CD4-positive, alpha-beta T cell (primary cell): ENCODE results near the gene SUPT3H. TPM values are rescaled to one million over a fixed set of nuclear protein-coding genes. Genes with fewer than 3 reads are reported as not detected.
A peak's percentile ranks its signal among the peaks of the same experiment; 100 is the strongest.

Source experiments
- ATAC-seq: fragments of 200-7000 bp; cut with Tn5 transposase; one replicate; pipeline ENCODE4 v1.10.0; 2022; ENCODE audit warnings: mild to moderate bottlenecking; ENCODE audit not compliant: poor library complexity
- CTCF ChIA-PET: fragments of 350-600 bp; sonication (Branson Sonifier 250); formaldehyde crosslinking; loops from one replicate; lab custom pipeline; 2021; ENCODE audit warnings: antibody characterized with exemption, inconsistent platforms; lab: Charles Lee
- POLR2A ChIA-PET: fragments of 350-600 bp; sonication (Branson Sonifier 250); formaldehyde crosslinking; loops from one replicate; lab custom pipeline; 2021; ENCODE audit warnings: antibody characterized with exemption, inconsistent platforms; lab: Charles Lee
- DNase-seq, 14 experiments: peaks; one replicate each; pipeline ENCODE4 v3.0.0-alpha.2; 2013 to 2020; ENCODE audit warnings: mixed read lengths in 2 of 14
- H3K27ac ChIP-seq, 2 donors: one replicate each; pipeline versions ENCODE4 v1.5.1 to v1.7.0; 2013; ENCODE audit warnings: low read length in 2 of 2, low read depth in 1 of 2, mild to moderate bottlenecking in 1 of 2
- H3K27me3 ChIP-seq, 2 experiments: 1 replicate in 1 of 2; 2 replicates in 1 of 2; pipeline versions ENCODE4 v1.6.1 to v1.7.0; 2013; ENCODE audit warnings: low read length in 2 of 2, control low read depth in 1 of 2, mild to moderate bottlenecking in 1 of 2, moderate library complexity in 1 of 2; ENCODE audit not compliant: insufficient read depth in 2 of 2, control insufficient read depth in 1 of 2
- H3K36me3 ChIP-seq: one replicate; pipeline ENCODE4 v1.6.1; 2013; ENCODE audit warnings: low read length, control low read depth; ENCODE audit not compliant: insufficient read depth
- H3K4me1 ChIP-seq: one replicate; pipeline ENCODE4 v1.6.1; 2013; ENCODE audit warnings: low read length, control low read depth; ENCODE audit not compliant: insufficient read depth
- H3K4me3 ChIP-seq: one replicate; pipeline ENCODE4 v1.5.1; 2013; ENCODE audit warnings: mild to moderate bottlenecking, low read length, moderate library complexity
- H3K9me3 ChIP-seq, 2 experiments: 1 replicate in 1 of 2; 2 replicates in 1 of 2; pipeline versions ENCODE4 v1.6.1 to v1.7.0; 2013; ENCODE audit warnings: low read length in 2 of 2, mild to moderate bottlenecking in 2 of 2, control low read depth in 1 of 2, moderate library complexity in 1 of 2; ENCODE audit not compliant: control insufficient read depth in 1 of 2, insufficient read depth in 1 of 2
- H3K27ac Mint-ChIP-seq: one replicate; pipeline ENCODE4 v1.8.0; 2020; ENCODE audit warnings: mixed read lengths
- H3K27me3 Mint-ChIP-seq: one replicate; pipeline ENCODE4 v1.8.0; 2021; ENCODE audit warnings: mixed read lengths
- H3K36me3 Mint-ChIP-seq: one replicate; pipeline ENCODE4 v1.8.0; 2021; ENCODE audit warnings: low read depth, mixed read lengths
- H3K4me1 Mint-ChIP-seq: one replicate; pipeline ENCODE4 v1.8.0; 2021; ENCODE audit warnings: low read depth, mixed read lengths
- H3K4me3 Mint-ChIP-seq: one replicate; pipeline ENCODE4 v1.8.0; 2020; ENCODE audit warnings: mild to moderate bottlenecking, mixed read lengths
- H3K9me3 Mint-ChIP-seq: one replicate; pipeline ENCODE4 v1.8.0; 2020; ENCODE audit warnings: mixed read lengths
- intact Hi-C, 2 experiments: fragments of 100-400 bp; cut with DNase I in 1 of 2; cut with micrococcal nuclease in 1 of 2; formaldehyde crosslinking; loops; one replicate each; pipeline versions ENCODE4 v1.15.1 to v1.9.0; 2023 to 2025; cut with DNase I, micrococcal nuclease
- total RNA-seq, 174 experiments: library from RNA in 2 of 174; stranded (reverse) in 2 of 174; gene quantifications; one replicate each; pipeline ENCODE4 v1.2.3 and lab custom pipeline; 2021 to 2026
- TF ChIP-seq, protein P1 (sequence below): fragments of 200-600 bp; IDR thresholded peaks from one replicate; pipeline ENCODE4 v1.8.0; 2022; ENCODE audit warnings: antibody characterized with exemption, mild to moderate bottlenecking

The SUPT3H gene
- total RNA-seq, 2 experiments from 2014 or later, result 8.9 to 10.5 TPM

DNA sequence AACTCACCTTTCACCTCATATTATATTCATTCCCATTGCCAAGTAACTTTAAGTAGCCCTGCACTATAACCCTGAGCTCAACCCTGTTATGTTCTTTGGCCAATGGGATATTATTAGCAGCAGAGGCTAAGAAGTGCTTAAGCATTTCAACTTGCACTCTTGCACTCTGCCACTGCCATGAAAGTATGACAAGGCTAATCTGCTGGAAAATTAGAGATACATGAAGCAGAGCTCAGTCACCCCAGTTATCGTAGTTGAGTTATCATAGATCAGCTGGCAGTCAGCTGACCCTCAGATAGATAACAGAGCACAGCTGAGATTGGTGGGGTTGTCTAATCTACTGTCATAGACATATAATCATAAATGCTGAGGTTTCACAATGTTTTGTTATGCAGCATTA, 259.0 kb downstream of the SUPT3H start:
- Mint-ChIP-seq H3K27me3 (no peaks in the 10 kb centered on the region), H3K36me3 (no peaks in the 10 kb centered on the region), H3K9me3 (no peaks in the 10 kb centered on the region), H3K4me1 (peaks cover 23% of the 10 kb centered on the region), H3K27ac (no peak overlapping the region), H3K4me3 (no peak overlapping the region)
- no peak for DNase-seq
- Histone ChIP-seq H3K9me3 (no peaks in the 10 kb centered on the region), H3K4me1 (no peaks in the 10 kb centered on the region), H3K4me3 (no peak overlapping the region), H3K36me3 (no peaks in the 10 kb centered on the region), H3K27ac (no peak overlapping the region), H3K27me3 (no peaks in the 10 kb centered on the region)
- ChIA-PET POLR2A (no interaction called here), CTCF (no interaction called here)
- no peak for ATAC-seq
- intact Hi-C loops, result no loop called here
- TF ChIP-seq, protein P1, sequence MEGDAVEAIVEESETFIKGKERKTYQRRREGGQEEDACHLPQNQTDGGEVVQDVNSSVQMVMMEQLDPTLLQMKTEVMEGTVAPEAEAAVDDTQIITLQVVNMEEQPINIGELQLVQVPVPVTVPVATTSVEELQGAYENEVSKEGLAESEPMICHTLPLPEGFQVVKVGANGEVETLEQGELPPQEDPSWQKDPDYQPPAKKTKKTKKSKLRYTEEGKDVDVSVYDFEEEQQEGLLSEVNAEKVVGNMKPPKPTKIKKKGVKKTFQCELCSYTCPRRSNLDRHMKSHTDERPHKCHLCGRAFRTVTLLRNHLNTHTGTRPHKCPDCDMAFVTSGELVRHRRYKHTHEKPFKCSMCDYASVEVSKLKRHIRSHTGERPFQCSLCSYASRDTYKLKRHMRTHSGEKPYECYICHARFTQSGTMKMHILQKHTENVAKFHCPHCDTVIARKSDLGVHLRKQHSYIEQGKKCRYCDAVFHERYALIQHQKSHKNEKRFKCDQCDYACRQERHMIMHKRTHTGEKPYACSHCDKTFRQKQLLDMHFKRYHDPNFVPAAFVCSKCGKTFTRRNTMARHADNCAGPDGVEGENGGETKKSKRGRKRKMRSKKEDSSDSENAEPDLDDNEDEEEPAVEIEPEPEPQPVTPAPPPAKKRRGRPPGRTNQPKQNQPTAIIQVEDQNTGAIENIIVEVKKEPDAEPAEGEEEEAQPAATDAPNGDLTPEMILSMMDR, result no peak

DNA sequence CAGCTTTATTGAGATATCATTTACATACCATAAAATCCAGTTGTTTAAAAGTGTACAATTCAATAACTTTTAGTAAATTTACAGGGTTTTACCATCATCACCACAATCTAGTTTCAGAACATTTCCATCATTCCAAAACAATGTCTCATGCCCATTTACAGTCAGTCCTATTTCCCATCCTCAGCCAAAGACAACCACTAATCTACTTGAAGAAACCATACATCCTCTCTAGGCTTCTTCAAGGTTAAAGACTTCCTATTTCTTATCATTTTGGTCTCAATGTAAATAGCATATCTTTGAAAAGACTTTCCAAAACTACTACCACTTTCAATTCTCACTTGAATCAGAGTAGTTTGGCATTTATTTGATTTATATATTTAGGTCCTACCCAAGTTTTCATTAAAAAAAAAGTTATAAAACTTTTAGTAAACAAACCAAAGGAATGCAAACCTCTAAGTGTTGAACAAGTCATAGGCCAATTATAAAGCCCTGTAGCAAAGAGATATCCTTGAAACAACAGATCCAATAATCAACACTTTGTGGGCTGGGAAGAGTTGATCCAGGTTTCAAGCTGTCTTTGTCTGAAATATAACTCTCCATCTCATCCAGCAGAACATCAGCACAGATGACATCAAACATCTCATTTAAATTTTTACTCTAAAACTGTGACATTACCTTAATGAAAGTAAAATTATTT, 260.9 kb downstream of the SUPT3H start:
- H3K27me3 Mint-ChIP-seq, result no peaks in the 10 kb centered on the region
- ChIA-PET CTCF (no interaction called here), POLR2A (no interaction called here)
- H3K36me3 Mint-ChIP-seq, result no peaks in the 10 kb centered on the region
- ATAC-seq (no peak), DNase-seq (peak in 1 of 14 experiments; percentile 8)
- H3K4me1 ChIP-seq, result no peaks in the 10 kb centered on the region
- no peaks in the 10 kb centered on the region for H3K27me3 ChIP-seq
- no peak overlapping the region for H3K4me3 ChIP-seq
- no peak overlapping the region for H3K4me3 Mint-ChIP-seq
- no peaks in the 10 kb centered on the region for H3K36me3 ChIP-seq
- TF ChIP-seq, protein P1, result no peak
- H3K4me1 Mint-ChIP-seq, result peaks cover 23% of the 10 kb centered on the region
- intact Hi-C loops, result no loop called here
- H3K9me3 ChIP-seq, result no peaks in the 10 kb centered on the region
- no peaks in the 10 kb centered on the region for H3K9me3 Mint-ChIP-seq
- no peak overlapping the region for H3K27ac Mint-ChIP-seq
- H3K27ac ChIP-seq, result no peak overlapping the region

- CTCF ChIA-PET, result no interaction called here
- Mint-ChIP-seq H3K27ac (no peak overlapping the region), H3K27me3 (no peaks in the 10 kb centered on the region), H3K9me3 (no peaks in the 10 kb centered on the region), H3K36me3 (no peaks in the 10 kb centered on the region), H3K4me1 (peaks cover 23% of the 10 kb centered on the region), H3K4me3 (no peak overlapping the region)
- DNase-seq, result no peak
- Histone ChIP-seq H3K36me3 (no peaks in the 10 kb centered on the region), H3K27ac (no peak overlapping the region), H3K27me3 (no peaks in the 10 kb centered on the region), H3K9me3 (no peaks in the 10 kb centered on the region), H3K4me1 (no peaks in the 10 kb centered on the region), H3K4me3 (no peak overlapping the region)
- intact Hi-C loops, result no loop called here
- TF ChIP-seq, protein P1, result no peak
- POLR2A ChIA-PET, result no interaction called here
- no peak for ATAC-seq
Observed at GRCh38 chr6:45115696-45116095, 262.0 kb downstream of the SUPT3H start.
